Measurements from ENCODE around the gene SLITRK6. TPM values are rescaled to one million over a fixed set of nuclear protein-coding genes. Genes with fewer than 3 reads are reported as not detected.
A peak's percentile ranks its signal among the peaks of the same experiment; 100 is the strongest.

The SLITRK6 gene
- total and polyA plus RNA-seq, 2 of the 4 experiments (the other 2 are of a cell fraction): 1.1 to 1.6 TPM

GRCh38 chr13:85797311-85797710, 1.9 kb downstream of the SLITRK6 start:
- no peaks in the 10 kb centered on the region for H3K27me3 ChIP-seq (ENCODE audit: control insufficient read depth, insufficient read depth, low read length)
- no peaks in the 10 kb centered on the region for H4K20me1 ChIP-seq (ENCODE audit: insufficient read depth, low read length)
- H3K9me1 ChIP-seq (ENCODE audit: insufficient read depth, low read length): no peaks in the 10 kb centered on the region
- no peak overlapping the region for H4K5ac ChIP-seq (ENCODE audit: low read depth, low read length)
- TF ChIP-seq RFX5 (IDR thresholded peaks at IDR 0.05; ENCODE audit: low read depth, low read length) (no peak), MXI1 (IDR thresholded peaks at IDR 0.05; ENCODE audit: borderline replicate concordance, low read depth, low read length) (no peak), CEBPB (IDR thresholded peaks at IDR 0.05; ENCODE audit: low read depth, low read length) (no peak), CTCF (conservative IDR thresholded peaks at IDR 0.05; ENCODE audit: low read depth, low read length) (no peak), RAD21 (IDR thresholded peaks at IDR 0.05; ENCODE audit: low read length) (no peak), BHLHE40 (IDR thresholded peaks at IDR 0.05; ENCODE audit: low read depth, low read length) (no peak), SMC3 (IDR thresholded peaks at IDR 0.05; ENCODE audit: low read depth, low read length) (no peak), NFE2L2 (IDR thresholded peaks at IDR 0.05; ENCODE audit: low read depth, low read length) (no peak), FOS (IDR thresholded peaks at IDR 0.05; ENCODE audit: low read depth, low read length) (no peak), MAZ (IDR thresholded peaks at IDR 0.05; ENCODE audit: borderline replicate concordance, low read depth, low read length) (no peak), POLR2A (IDR thresholded peaks at IDR 0.05; ENCODE audit: low read depth, low read length) (no peak), MAFK (IDR thresholded peaks at IDR 0.05; ENCODE audit: low read depth, low read length) (no peak), USF2 (IDR thresholded peaks at IDR 0.05; ENCODE audit: low read depth, low read length) (no peak), RCOR1 (IDR thresholded peaks at IDR 0.05; ENCODE audit: insufficient replicate concordance, low read length) (no peak), CHD1 (IDR thresholded peaks at IDR 0.05; ENCODE audit: low read depth, low read length) (no peak)
- H4K91ac ChIP-seq (ENCODE audit: insufficient read depth, low read depth, low read length): no peak overlapping the region
- peak overlapping the region; percentile 81 for H3K4me2 ChIP-seq (ENCODE audit: low read depth, low read length)
- intact Hi-C loops (cut with micrococcal nuclease): loop anchor here (5.0 to 10.0 kb wide), 4 partner anchors 183 to 570 kb away; no protein-coding TSS in a partner anchor
- no peak overlapping the region for H2AK9ac ChIP-seq (replicated peaks; ENCODE audit: low read depth, low read length, poor library complexity)
- no peak overlapping the region for H2AFZ ChIP-seq (replicated peaks; ENCODE audit: low read length, poor library complexity)
- peak overlapping the region; percentile 15; the same call in 1 of the 2 replicates for H3K4me3 ChIP-seq (ENCODE audit: insufficient read depth, low read depth, low read length)
- H3K79me1 ChIP-seq (ENCODE audit: low read depth in 1 of 2, low read length in 2 of 2): no peaks in the 10 kb centered on the region
- dilution Hi-C loops (cut with HindIII; ENCODE audit: low sequenced_read_pairs, unreplicated experiment): no loop called here
- POLR2A ChIA-PET (ENCODE audit: unreplicated experiment): no interaction called here
- ATAC-seq (ENCODE audit: low read depth) (no peak), DNase-seq (no peak)
- no peak overlapping the region for H4K8ac ChIP-seq (ENCODE audit: low read depth in 2 of 2, low read length in 2 of 2)
- no peak overlapping the region for H3K9ac ChIP-seq (ENCODE audit: low read depth, low read length)
- H2BK20ac ChIP-seq (ENCODE audit: low read depth, low read length): no peak overlapping the region
- no peaks in the 10 kb centered on the region for H3K4me1 ChIP-seq (ENCODE audit: control insufficient read depth, insufficient read depth, low read length)
- no peak overlapping the region for H2AK5ac ChIP-seq (ENCODE audit: low read depth, low read length)
- H3K18ac ChIP-seq (ENCODE audit: low read depth, low read length): no peak overlapping the region
- no peak overlapping the region for H3K23ac ChIP-seq (ENCODE audit: low read depth, low read length)
- H2BK120ac ChIP-seq (ENCODE audit: low read depth, low read length): no peak overlapping the region
- H3K36me3 ChIP-seq (ENCODE audit: control insufficient read depth, insufficient read depth, low read length): no peaks in the 10 kb centered on the region; the same call in 1 of the 2 replicates
- no peak overlapping the region for H3K56ac ChIP-seq (ENCODE audit: extremely low read depth, insufficient read depth, low read length)
- H3K27ac ChIP-seq (ENCODE audit: insufficient read depth, low read length): no peak overlapping the region
- no peak overlapping the region for H3K4ac ChIP-seq (ENCODE audit: low read depth, low read length)
- H2BK5ac ChIP-seq (ENCODE audit: low read depth, low read length, poor library complexity, severe bottlenecking): no peak overlapping the region
- no TSS peak for BruUV-seq (replicated peaks)
- no peaks in the 10 kb centered on the region for H3K9me3 ChIP-seq (ENCODE audit: control insufficient read depth, insufficient read depth, low read length)
- WGBS, 2 experiments (ENCODE audit: extremely low coverage in 2 of 2, insufficient read length in 1 of 2): no CpG with 5 or more reads among the region's 4 CpGs
- in situ Hi-C loops (cut with MboI; ENCODE audit: low sequenced_read_pairs): no loop called here
- no peak overlapping the region for H2BK15ac ChIP-seq (ENCODE audit: low read depth, low read length)
- no peak overlapping the region for H3K14ac ChIP-seq (replicated peaks; ENCODE audit: low read depth, low read length)
- CTCF ChIA-PET: no interaction called here
